Measurements from ENCODE around the gene RANBP1. TPM values are rescaled to one million over a fixed set of nuclear protein-coding genes. Genes with fewer than 3 reads are reported as not detected.

The RANBP1 gene
- total RNA-seq, 3 donors from 2014 or later, result 453 to 533 (median 503) TPM

DNA sequence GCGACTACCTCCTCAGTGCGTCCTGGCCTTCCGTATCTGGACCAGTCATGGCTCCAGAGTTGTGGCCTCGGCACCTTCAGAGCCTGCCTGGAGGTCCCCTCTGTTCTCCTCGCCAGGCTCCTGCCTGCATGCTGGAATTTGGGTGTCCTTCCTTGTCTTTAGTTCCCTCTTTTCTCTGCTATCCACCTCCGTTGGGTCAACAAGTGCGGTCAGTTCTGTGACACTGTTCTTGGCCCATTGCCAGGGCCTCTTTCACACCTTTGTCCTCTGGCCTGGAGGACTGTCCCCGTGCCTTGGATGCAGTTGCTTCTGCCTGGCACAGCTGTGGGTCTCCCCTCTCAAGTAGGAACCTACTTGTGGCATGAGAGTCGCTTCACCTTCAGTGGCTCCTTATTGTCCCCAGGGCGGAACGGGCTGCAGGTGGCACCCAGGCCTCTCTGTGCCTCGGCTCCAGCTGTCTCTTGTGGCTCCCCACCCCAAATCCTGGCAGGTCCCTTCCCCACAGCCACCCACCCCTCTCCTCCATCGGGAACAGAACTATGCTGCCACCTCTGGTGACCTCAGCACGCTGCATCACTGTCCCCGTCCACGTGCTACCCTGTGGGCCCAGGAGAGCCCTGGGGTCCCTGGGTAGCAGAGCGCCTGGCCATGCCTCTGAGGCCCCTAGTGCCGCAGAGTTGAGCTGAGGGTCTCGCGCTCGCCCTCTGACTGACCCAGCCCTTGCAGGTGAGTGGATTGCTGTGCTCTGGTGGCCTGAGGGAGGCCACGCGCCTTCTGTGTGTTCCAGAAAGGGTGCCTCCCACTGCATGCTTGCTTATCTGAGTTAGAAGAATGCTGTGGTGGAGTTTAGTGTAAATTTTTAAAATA lies 31.1 kb upstream of the RANBP1 start:
- Mint-ChIP-seq H3K36me3 (ENCODE audit: insufficient read depth) (peaks cover 30% of the 10 kb centered on the region), H3K4me3 (no peak overlapping the region), H3K9me3 (no peaks in the 10 kb centered on the region), H3K27me3 (ENCODE audit: low read depth) (no peaks in the 10 kb centered on the region), H3K4me1 (ENCODE audit: low read depth) (peaks cover 53% of the 10 kb centered on the region)
- ATAC-seq (no peak), DNase-seq (no peak)

DNA sequence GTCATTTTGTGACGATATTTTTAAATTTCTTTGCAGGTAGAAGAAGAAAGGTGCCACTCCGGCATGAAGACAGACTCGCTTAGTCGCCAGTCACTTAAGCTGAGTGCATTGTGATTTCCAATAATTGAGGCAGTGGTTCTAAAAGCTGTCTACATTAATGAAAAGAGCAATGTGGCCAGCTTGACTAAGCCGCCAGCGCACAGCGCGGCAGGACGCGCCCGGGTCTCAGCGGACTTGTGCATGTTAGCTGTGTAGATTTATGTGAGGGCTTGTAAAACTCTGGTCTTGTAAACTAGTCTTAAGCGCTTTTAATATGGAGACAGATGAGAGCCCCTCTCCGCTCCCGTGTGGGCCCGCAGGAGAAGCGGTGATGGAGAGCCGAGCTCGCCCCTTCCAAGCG lies 30.3 kb upstream of the RANBP1 start:
- peaks cover 57% of the 10 kb centered on the region for H3K4me1 Mint-ChIP-seq (ENCODE audit: low read depth)
- no peaks in the 10 kb centered on the region for H3K9me3 Mint-ChIP-seq
- ATAC-seq (no peak), DNase-seq (no peak)
- H3K27me3 Mint-ChIP-seq (ENCODE audit: low read depth), result no peaks in the 10 kb centered on the region
- H3K36me3 Mint-ChIP-seq (ENCODE audit: insufficient read depth), result peaks cover 36% of the 10 kb centered on the region
- no peak overlapping the region for H3K4me3 Mint-ChIP-seq

DNA sequence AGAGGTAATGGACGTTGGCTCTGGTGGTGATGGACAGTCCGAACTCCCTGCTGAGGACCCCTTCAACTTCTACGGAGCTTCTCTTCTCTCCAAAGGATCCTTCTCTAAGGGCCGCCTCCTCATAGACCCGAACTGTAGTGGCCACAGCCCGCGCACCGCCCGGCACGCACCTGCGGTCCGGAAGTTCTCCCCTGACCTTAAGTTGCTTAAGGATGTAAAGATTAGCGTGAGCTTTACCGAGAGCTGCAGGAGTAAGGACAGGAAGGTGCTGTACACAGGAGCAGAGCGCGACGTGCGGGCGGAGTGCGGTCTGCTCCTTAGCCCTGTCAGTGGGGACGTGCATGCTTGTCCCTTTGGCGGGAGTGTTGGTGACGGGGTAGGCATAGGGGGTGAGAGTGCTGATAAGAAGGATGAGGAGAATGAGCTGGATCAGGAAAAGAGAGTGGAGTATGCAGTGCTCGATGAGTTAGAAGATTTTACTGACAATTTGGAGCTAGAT lies 29.8 kb upstream of the RANBP1 start:
- Mint-ChIP-seq H3K27me3 (ENCODE audit: low read depth) (no peaks in the 10 kb centered on the region), H3K4me3 (no peak overlapping the region), H3K36me3 (ENCODE audit: insufficient read depth) (peaks cover 39% of the 10 kb centered on the region), H3K9me3 (no peaks in the 10 kb centered on the region), H3K4me1 (ENCODE audit: low read depth) (peaks cover 56% of the 10 kb centered on the region)
- DNase-seq (no peak), ATAC-seq (no peak)

DNA sequence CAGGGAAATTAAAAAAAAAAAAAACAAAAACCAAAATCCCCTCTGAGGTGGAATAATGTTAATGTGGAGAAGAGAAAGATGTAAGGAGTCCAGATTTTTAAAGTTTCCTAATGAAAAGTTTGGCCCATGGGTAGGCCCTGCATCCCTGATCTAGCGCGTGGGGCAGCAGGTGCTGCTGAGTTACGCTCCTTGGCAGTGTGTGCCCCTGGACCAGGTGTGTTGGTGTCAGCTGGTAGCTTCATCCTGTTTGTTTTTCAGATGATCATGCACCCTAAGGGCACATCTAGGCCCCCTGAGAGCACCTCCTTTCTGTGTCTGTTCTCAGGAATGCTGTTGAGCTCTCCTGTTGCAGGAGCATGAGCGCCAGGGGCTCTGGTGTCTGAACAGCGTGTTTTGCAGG lies 29.1 kb upstream of the RANBP1 start:
- ATAC-seq (no peak), DNase-seq (no peak)
- Mint-ChIP-seq H3K27me3 (ENCODE audit: low read depth) (no peaks in the 10 kb centered on the region), H3K4me1 (ENCODE audit: low read depth) (peaks cover 55% of the 10 kb centered on the region), H3K9me3 (no peaks in the 10 kb centered on the region), H3K36me3 (ENCODE audit: insufficient read depth) (peaks cover 44% of the 10 kb centered on the region), H3K4me3 (no peak overlapping the region)

DNA sequence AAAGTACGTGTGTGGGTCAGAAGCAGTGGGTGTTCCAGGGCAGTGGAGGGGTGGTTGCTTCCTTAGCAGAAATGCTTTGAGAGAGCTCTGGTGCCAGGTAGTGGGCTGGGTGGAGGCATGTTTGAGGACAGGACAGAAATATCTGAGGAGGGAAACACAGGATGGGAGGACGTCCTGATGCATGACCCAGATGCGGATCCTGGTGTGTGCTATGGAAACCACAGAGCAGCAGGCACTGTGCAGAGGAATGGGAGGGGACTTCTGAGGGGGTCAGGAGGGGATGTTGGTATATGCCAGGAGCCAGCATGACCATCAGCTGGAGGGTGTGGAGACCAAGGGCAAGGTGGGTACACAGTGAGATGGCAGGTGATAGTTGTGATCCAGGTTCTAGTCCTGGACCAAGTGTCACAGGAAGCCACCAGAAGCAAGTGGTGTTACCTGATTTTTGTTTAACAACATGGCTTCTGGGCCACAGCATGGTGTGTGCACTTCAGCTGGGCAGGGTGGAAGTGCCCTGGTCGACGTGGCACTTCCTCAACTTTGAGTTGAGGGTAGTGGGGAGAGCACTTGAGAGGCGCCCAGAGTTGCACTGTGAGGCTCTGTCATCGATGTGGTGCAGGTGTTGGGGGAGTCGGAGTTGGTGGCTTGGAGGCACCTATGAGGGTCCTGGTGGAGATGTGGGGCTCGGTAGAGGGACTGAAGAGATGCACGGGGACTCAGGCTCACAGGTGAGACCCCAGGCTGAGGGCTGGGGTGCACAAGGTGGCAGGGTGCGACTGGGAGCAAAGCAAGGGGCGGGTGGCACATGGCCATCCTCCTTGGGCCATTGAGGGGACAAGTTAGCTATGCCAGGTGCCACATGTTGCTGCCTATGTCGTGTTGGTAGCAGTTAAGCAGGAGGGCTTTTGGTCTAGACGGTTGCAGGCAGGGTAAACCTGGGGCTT lies 28.3 kb upstream of the RANBP1 start:
- Mint-ChIP-seq H3K9me3 (no peaks in the 10 kb centered on the region), H3K4me3 (no peak overlapping the region), H3K27me3 (ENCODE audit: low read depth) (no peaks in the 10 kb centered on the region), H3K36me3 (ENCODE audit: insufficient read depth) (peaks cover 48% of the 10 kb centered on the region), H3K4me1 (ENCODE audit: low read depth) (peaks cover 58% of the 10 kb centered on the region)
- no peak for ATAC-seq
- DNase-seq, result no peak

DNA sequence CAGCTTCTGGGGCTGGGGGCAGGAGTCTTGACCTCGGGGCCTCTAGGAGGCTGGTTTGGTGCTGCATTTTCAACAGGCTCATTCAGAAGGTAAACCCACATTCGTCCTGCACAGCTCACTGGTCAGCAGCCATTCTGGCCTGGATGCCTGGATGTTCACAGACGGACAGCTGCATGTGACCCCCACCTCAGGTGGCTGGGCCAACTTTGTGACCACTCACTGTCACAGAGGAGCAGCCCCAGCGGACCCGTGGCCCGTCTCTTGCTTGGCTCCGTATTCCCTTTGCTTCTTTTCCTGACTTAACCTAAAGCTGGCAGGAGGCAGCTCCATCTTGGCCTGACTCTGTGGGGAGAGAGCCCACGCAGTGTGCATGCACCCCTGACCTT lies 27.6 kb upstream of the RANBP1 start:
- peaks cover 51% of the 10 kb centered on the region for H3K4me1 Mint-ChIP-seq (ENCODE audit: low read depth)

DNA sequence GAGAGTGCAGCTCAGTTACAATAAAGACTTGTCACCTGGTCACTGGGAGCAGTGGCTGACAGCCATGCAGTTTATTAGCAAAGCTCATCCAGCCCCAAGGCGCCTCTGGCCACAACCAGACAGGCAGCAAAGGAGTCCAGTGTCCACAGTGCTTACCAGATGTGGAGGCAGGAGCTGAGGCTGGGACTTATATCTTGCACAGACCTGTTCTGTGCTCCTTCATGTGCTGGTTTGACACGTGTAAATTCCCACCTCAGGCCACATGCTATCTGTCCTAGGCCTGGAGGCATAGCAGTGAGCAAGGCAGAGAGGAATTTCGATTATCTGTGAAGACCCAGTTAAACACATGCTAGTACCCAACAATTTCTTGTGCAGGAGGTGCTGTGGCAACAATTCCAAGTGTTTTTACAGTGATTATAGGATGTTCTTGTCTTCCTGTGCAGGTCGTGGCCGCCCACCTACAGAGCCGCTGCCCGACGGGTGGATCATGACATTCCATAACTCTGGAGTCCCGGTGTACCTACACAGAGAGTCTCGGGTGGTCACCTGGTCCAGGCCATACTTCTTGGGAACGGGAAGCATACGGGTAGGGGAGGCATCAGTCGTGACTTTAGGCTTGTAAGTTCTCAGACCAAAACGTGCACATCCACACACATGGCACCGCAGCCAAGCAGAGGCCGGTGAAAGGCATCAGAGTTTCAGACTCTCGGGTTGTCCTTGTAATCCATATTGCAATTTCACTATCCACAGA lies 26.5 kb upstream of the RANBP1 start:
- Mint-ChIP-seq H3K27me3 (ENCODE audit: low read depth) (no peaks in the 10 kb centered on the region), H3K36me3 (ENCODE audit: insufficient read depth) (peaks cover 49% of the 10 kb centered on the region), H3K9me3 (no peaks in the 10 kb centered on the region), H3K4me3 (no peak overlapping the region), H3K4me1 (ENCODE audit: low read depth) (peaks cover 39% of the 10 kb centered on the region)
- DNase-seq (no peak), ATAC-seq (no peak)

More for the DNA sequence above, 27.6 kb upstream of the RANBP1 start:
- Mint-ChIP-seq H3K27me3 (ENCODE audit: low read depth) (no peaks in the 10 kb centered on the region), H3K9me3 (no peaks in the 10 kb centered on the region), H3K36me3 (ENCODE audit: insufficient read depth) (peaks cover 46% of the 10 kb centered on the region), H3K4me3 (no peak overlapping the region)
- no peak for ATAC-seq
- no peak for DNase-seq

DNA sequence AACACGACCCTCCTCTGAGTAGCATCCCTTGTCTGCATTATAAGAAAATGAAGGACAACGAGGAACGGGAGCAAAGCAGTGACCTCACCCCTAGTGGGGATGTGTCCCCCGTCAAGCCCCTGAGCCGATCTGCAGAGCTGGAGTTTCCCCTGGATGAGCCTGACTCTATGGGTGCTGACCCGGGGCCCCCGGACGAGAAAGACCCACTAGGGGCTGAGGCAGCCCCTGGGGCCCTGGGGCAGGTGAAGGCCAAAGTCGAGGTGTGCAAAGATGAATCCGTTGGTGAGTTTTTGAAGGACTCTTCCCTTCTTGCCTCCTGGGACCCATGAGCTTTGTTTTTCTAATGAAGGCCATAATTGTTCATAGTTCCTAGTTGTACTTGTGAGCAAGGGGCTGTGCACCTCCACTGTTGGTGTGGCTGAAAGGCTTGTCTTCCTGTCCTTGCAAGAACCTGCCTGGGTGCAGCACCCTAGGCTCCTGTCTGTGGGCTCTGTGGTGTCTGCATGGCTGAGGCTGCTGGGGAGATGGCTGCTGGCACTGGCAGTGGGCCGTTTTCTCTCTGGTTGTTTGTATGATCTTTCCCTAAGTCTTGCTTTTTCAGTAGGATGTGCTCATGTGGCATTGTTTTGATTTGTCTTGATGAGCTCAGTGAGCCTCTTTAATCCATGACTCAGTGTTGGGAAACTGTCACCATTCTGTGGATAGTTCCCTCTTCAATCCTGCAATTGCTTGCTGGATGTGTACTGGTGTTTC lies 25.8 kb upstream of the RANBP1 start:
- H3K36me3 Mint-ChIP-seq (ENCODE audit: insufficient read depth), result peaks cover 53% of the 10 kb centered on the region

DNA sequence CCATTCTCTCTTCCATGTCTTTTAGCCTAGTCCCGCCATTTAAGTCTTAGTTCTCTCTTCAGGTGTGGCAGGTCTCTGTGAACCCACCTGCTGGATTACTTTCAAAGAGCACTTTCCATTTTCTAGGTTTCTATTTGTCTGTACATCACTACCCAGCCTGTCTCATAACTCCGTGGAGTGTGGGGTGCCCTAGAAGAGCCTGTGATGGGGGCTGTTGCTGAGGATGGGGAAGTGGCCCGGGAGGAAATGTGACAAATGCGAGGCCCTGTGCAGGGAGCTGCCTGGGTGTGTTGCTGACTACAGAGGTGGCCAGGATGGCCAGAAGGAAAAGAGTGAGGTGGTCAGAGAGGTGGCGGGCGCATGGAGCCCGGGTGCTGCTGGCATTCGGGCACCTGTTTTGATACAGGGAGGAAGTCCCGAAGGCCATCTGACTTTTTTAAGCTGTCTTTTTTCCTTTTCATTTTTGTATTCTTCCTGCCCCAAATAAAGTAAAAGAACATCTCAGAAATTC lies 25.1 kb upstream of the RANBP1 start:
- Mint-ChIP-seq H3K36me3 (ENCODE audit: insufficient read depth) (peaks cover 56% of the 10 kb centered on the region), H3K4me3 (no peak overlapping the region)

More for the DNA sequence above, 25.8 kb upstream of the RANBP1 start:
- no peaks in the 10 kb centered on the region for H3K9me3 Mint-ChIP-seq
- H3K4me1 Mint-ChIP-seq (ENCODE audit: low read depth), result peaks cover 33% of the 10 kb centered on the region
- H3K4me3 Mint-ChIP-seq, result no peak overlapping the region
- H3K27me3 Mint-ChIP-seq (ENCODE audit: low read depth), result no peaks in the 10 kb centered on the region
- ATAC-seq (no peak), DNase-seq (no peak)

DNA sequence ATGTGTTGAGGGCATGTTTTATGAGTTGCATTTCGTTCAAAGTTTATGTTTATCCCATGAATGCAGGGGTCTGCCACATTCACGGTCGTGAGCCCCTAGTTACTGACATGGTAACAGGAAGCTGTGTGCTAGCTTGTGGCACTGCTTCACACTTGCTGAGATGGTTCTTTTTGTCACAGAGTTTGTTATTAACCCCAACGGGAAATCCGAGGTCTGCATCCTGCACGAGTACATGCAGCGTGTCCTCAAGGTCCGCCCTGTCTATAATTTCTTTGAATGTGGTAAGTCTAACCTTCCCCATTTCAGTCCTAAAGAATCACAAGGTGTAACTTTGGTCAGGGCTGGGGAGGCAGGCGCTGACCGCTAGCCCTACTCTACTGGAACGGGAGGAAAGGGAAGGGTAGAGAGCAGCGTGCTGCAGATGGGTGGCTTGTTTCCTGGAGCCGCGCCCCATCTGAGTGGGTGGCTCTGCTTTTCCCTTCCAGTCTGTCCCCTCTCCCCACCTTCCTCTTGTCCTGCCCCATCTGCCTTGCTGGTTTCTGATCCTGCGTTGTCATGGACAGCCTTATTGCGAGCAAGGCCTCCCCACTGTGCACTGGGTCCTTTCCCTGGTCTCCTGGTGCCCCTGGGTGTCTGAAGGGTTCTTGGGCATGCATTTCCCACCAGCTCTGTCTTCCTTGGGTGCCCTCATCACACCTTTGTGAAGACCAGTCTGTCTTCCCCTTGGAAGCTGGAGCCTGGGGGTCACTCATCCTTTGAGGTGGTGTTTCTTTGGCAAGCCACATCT lies 24.0 kb upstream of the RANBP1 start:
- Mint-ChIP-seq H3K9me3 (no peaks in the 10 kb centered on the region), H3K27me3 (ENCODE audit: low read depth) (no peaks in the 10 kb centered on the region), H3K36me3 (ENCODE audit: insufficient read depth) (peaks cover 57% of the 10 kb centered on the region), H3K4me3 (no peak overlapping the region), H3K4me1 (ENCODE audit: low read depth) (peaks cover 41% of the 10 kb centered on the region)
- DNase-seq, result no peak
- ATAC-seq, result no peak

More for the DNA sequence above, 25.1 kb upstream of the RANBP1 start:
- H3K4me1 Mint-ChIP-seq (ENCODE audit: low read depth), result peaks cover 36% of the 10 kb centered on the region
- no peak for ATAC-seq
- DNase-seq, result no peak
- no peaks in the 10 kb centered on the region for H3K9me3 Mint-ChIP-seq
- no peaks in the 10 kb centered on the region for H3K27me3 Mint-ChIP-seq (ENCODE audit: low read depth)

DNA sequence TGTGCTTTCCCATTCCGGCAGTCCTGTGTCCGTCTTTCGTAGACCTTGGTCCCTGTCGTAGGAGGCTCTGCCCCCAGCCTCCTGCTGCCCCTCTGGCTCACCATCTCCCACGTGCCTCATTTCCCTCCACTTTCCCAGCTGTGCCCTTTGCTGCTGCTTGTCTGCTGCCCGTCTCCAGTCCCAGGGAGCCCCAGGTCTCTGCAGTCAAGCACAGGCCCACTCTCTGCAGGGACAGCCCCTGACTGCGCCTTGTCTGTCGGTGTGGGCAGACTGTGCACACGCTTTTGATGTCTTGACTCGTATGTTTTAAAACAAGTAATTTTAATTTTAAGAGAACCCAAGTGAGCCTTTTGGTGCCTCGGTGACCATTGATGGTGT lies 23.4 kb upstream of the RANBP1 start:
- Mint-ChIP-seq H3K27me3 (ENCODE audit: low read depth) (no peaks in the 10 kb centered on the region), H3K4me1 (ENCODE audit: low read depth) (peaks cover 39% of the 10 kb centered on the region), H3K4me3 (no peak overlapping the region), H3K36me3 (ENCODE audit: insufficient read depth) (peaks cover 56% of the 10 kb centered on the region), H3K9me3 (no peaks in the 10 kb centered on the region)
- DNase-seq (no peak), ATAC-seq (no peak)

DNA sequence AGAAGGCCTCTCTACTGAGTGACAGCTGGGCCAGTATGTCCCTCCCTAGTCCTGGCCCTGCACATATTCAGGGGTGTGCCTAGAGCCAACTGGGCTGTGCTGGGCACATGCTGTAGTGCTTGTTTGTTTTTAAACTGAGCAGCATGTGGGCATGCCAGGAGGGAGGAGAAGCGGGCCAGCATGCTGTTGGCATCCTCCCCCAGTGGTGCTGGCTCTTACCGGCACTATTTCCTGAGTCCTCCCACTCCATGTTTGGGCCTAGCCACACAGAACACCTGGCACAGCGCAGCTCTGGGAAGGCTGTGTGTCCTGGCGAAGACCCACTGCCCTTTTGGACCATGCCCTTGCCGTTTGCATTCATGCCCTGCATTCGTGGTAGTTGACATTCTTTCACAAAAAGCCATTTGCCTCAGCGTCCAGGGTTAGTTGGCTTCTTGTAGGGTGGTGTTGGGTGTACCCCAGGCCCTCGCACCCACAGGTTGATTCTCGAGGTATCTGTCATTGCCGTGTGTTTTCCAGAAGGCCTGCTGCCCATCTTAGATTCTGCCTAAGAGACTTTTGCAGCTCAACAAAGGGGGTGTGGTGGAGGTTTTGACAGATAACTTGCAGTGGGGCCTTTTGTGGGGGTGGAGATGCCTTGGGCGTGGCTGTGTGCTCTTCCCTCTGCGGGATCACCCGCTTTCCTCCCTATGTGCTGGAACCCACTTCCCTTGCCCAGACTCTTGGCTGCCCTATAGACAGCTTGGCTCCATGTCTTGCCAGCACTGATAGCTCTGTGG lies 22.3 kb upstream of the RANBP1 start:
- Mint-ChIP-seq H3K4me1 (ENCODE audit: low read depth) (peaks cover 41% of the 10 kb centered on the region), H3K4me3 (no peak overlapping the region), H3K36me3 (ENCODE audit: insufficient read depth) (peaks cover 57% of the 10 kb centered on the region), H3K27me3 (ENCODE audit: low read depth) (no peaks in the 10 kb centered on the region), H3K9me3 (no peaks in the 10 kb centered on the region)
- DNase-seq (no peak), ATAC-seq (no peak)
